HL-60/S4 treated with phorbol 12-myristate 13-acetate at 8.2 ng/mL for 4 days and 3 days (cell line): ENCODE results near the gene DNAJC6.
"Not testable (repeated sequence)": the region's sequence is repeated elsewhere in the genome, so short reads cannot be mapped to it uniquely, and the experiment has no call there.

ENCODE experiments used
- in situ Hi-C: fragments of 300-500 bp; cut with MboI; formaldehyde crosslinking; loops from 2 replicates; pipeline ENCODE4 v1.15.0; 2022; ENCODE audit warnings: low sequenced_read_pairs

The DNAJC6 gene

DNA sequence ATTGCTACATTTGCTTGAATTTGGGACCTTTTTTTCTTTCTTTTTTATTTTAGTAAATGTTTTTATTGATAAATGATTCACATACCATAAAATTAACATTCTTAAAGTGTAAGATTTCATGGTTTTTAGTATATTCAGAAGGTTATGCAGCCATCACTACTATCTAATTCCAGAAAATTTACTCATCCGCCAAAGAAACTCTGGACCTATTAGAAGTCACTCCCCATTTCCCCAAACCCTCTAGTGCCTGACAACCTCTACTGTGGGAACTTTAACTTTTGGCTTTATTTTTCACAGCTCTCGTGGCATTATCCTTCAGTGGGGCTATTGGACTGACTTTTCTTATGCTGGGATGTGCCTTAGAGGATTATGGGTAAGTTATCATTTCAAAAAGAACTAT is 115.7 kb downstream of the DNAJC6 start:
- in situ Hi-C loops: no loop called here

GRCh38 chr1:65425697-65426096 is 116.4 kb downstream of the DNAJC6 start:
- in situ Hi-C loops: no loop called here

GRCh38 chr1:65429078-65429477 is 119.7 kb downstream of the DNAJC6 start:
- in situ Hi-C loops: no loop called here

DNA sequence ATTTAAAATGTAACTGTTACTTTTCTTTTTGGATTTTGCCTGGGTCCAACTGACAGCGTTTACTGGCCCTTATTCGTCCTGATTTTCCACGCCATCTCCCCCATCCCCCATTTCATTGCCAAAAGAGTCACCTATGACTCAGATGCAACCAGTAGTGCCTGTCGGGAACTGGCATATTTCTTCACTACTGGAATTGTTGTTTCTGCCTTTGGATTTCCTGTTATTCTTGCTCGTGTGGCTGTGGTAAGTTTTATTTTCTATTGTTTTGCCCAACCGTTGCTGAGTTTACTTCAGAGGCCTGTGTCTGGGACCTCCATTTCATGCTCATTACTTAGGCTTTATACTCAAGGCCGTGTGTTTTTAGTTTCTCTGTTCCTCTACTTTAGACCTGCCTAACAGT is 120.5 kb downstream of the DNAJC6 start:
- in situ Hi-C loops: no loop called here

- in situ Hi-C loops: no loop called here
These were observed 121.9 kb downstream of the DNAJC6 start for GRCh38 chr1:65431111-65431705.

GRCh38 chr1:65432918-65433317 is 123.6 kb downstream of the DNAJC6 start:
- in situ Hi-C loops: no loop called here

DNA sequence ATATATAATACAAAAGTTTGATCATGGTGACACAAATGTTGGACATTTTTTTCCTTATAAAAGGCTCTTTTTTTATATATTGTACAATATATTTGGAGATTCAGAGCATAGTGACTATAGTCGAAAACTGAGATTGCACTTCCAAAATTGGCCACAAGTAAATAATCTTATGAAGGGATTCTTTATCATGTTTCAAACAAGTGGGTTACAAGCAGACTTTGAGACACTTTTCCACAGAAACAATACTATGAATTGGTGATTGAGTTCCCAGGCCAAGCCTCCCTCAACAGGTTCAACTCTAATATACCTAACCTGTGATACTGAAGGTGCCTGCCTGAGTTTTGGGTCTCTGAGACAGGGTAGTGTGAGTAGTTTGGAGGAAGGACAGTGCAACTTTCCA is 124.9 kb downstream of the DNAJC6 start:
- in situ Hi-C loops: no loop called here

DNA sequence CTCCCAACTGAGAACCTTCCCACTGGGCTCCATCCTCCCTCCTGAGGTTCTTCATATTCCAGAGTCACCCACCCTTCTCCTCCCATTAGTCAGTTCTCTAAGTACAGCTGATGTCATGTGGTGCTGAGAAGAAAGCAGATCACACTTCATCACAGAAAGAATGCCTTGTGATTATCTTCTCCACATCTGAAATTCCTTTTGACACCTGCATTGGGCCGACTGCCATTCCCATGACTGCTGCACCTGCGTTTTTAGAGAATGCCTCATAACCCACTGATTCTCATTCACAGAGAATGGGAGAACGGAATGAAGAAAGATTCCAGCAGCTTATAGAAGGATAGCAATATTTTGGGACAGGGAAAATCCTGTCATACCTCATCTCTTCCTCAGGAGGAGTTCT is 125.4 kb downstream of the DNAJC6 start:
- in situ Hi-C loops: no loop called here

- in situ Hi-C loops: no loop called here
These were observed 126.6 kb downstream of the DNAJC6 start for GRCh38 chr1:65435987-65436386.

- in situ Hi-C loops: no loop called here
These were observed 128.3 kb downstream of the DNAJC6 start for GRCh38 chr1:65437616-65438015.

GRCh38 chr1:65440322-65440900 is 131.1 kb downstream of the DNAJC6 start:
- in situ Hi-C loops: no loop called here

DNA sequence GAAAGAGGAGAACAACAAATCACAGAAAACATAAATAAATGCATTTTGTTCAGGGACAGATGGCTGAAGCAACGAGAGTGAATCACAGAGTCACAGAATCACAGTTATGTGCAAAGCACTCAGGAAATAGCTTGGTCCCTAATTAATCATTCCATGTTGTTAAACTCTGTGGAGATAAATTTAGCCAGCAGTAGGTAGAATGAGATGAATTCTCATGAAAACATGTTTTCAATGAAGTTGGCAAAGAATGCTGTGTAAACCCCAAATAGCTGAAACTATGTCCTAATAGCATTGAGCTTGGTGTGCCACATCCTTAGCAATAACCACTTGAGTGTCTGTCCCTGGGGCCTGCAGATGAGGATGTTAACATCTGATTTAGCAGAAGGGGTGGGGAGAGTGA is 131.6 kb downstream of the DNAJC6 start:
- in situ Hi-C loops: no loop called here

DNA sequence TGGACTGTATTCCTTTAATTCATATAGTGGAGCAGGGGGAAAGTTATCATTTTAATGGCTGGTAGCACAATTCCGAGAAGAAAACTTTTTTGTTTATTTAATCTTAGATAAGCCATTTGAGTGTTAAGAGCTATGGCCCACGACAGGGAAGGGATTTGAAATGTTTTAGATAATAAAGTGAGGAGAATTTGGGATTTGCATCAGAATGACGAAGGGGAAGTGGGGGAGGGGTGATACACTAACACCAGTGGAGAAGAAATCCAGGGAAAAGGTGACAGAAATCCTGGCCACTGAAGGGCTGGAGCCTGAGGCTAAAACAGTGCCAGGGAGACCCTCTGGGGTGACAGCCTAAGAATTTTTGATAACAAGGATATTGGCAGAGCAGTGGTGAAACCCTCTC is 132.1 kb downstream of the DNAJC6 start:
- in situ Hi-C loops: no loop called here

DNA sequence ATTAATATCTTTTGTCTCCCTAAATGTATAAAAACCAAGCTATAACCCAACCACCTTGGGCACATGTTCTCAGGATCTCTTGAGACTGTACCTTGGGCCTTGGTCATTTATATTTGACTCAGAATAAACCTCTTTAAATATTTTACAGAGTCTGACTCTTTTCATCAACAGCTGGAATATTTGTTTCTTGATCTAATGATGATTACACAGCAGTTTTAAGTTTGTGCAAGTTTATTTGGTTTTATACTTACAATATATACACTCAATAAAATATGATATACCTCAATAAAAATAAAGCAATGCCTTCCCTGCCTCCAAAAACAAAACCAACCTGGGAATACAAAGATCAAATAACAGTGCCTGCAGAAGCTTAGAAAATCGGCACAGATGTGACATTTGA is 133.1 kb downstream of the DNAJC6 start:
- in situ Hi-C loops: no loop called here

GRCh38 chr1:65443647-65444046 is 134.3 kb downstream of the DNAJC6 start:
- in situ Hi-C loops: no loop called here

DNA sequence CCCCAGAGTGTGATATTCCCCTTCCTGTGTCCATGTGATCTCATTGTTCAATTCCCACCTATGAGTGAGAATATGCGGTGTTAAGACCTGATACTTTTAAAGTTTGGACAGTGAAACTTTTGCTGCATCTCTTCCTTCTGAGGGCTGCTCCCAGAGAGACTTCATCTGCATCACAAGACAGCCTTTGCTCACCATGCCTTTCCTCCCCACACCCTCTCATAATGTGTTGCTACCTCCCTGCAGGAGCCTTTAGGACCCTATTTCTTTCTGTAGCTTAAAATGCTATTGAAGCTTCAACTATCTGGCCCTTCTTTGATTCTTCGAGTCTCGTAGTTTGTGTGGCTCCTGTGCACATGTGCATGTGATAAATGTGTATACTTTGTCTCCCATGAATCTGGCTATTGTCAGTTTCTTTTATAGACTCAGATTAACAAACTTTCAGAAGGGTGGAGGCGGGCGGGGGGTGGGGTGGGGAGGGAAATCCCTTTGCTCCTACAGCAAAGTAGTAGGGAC is 134.8 kb downstream of the DNAJC6 start:
- in situ Hi-C loops: no loop called here

DNA sequence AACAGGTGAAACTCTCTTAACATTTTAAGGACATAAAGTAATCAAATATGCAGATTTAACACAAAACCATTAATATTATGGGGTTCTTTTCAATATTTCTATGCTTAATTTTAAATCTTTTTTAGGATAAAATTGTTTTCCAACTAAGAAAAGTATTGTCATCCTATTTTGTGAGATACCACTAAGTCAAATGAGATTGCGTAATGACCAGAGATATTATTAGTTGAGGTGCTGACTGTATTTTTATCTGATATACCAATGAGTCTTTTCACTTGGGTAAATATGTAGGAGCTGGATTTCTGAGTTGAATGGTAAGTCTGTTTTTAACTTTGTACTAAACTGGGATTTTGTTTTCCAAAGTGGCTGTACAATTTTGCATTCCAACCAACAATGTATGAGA is 136.5 kb downstream of the DNAJC6 start:
- in situ Hi-C loops: no loop called here

DNA sequence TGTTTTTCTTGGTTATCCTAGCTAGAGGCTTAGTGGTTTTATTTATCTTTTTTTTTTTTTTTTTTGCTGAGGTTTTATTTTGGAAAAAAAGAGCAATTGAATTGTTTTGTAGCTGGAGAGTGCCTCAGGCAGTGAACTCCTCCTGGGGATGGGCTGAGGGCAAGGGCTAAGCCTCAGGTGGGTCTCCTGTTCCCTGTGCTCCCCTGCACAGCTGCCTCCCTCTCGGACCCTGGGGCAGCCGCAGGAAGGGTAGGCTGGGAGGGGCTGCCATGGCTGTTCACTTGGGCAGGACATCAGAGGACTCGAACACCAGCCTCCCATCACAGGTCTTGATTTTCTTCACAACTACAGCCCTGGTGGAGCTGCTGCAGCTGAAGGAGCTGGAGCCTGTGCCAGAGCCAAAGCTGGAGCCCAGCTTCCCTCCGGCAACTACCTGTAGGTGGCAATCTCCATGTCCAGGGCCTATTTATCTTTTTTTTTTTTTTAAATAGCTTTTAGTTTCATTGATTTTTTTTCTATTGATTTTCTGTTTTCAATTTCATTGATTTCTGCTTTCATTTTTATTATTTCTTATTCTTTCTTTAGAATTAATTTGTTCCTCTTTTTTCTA is 140.0 kb downstream of the DNAJC6 start:
- in situ Hi-C loops: no loop called here

DNA sequence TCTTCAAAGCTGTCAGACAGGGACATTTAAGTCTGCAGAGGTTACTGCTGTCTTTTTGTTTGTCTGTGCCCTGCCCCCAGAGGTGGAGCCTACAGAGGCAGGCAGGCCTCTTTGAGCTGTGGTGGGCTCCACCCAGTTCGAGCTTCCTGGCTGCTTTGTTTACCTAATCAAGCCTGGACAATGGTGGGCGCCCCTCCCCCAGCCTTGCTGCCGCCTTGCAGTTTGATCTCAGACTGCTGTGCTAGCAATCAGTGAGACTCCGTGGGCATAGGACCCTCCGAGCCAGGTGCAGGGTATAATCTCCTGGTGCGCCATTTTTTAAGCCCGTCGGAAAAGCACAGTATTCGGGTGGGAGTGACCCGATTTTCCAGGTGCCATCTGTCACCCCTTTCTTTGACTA is 146.3 kb downstream of the DNAJC6 start:
- in situ Hi-C loops: not testable (repeated sequence)

DNA sequence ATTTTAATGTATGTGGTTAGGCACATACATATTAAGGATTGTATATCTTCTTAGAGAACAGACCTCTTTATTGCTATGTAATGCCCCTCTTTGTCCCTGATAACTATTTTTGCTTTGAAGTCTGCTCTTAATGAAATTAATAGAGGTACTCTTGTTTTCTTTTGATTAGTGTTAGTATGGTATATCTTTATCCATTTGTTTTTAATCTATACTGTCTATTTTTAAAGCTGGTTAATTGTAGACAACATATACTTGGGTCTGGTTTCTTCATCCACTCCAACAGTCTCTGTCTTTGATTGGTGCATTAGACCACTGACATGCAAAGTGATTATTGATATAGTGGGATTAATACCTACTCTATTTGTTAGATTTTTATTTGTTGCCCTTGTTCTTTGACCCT is 147.1 kb downstream of the DNAJC6 start:
- in situ Hi-C loops: no loop called here

- in situ Hi-C loops: no loop called here
These were observed 148.5 kb downstream of the DNAJC6 start for GRCh38 chr1:65457868-65458267.

DNA sequence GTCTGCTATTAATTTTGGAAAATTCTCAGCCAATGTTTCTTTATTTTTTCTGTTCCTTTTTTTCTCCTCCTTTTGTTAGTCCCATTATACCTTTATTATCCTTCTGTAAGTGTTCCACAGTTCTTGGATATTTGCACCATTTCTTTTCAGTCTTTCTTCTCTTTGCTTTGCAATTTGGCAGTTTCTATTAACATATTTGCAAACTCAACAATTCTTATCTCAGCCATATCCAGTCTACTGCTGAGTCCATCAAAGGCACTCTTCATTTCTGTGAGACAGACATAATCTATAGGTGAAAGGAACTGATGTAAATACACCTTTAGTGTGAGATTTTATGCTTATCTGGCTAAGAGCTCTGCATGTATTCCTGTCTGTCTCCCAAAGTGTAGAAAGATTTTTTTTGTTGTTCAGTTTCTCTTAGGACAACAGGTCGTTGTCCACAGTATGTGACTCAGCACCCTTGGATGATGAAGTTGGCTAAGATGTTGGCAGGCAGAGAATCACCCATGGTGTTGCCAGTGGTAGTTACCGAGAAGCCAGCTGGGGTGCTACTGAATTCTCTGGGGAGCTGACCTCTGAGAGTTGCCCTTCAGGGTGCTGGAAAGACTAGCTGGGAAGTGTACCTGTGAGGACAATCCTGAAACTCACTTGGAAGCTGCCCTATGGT is 149.5 kb downstream of the DNAJC6 start:
- in situ Hi-C loops: no loop called here
